ENCODE data around the gene RAI14.

DNA sequence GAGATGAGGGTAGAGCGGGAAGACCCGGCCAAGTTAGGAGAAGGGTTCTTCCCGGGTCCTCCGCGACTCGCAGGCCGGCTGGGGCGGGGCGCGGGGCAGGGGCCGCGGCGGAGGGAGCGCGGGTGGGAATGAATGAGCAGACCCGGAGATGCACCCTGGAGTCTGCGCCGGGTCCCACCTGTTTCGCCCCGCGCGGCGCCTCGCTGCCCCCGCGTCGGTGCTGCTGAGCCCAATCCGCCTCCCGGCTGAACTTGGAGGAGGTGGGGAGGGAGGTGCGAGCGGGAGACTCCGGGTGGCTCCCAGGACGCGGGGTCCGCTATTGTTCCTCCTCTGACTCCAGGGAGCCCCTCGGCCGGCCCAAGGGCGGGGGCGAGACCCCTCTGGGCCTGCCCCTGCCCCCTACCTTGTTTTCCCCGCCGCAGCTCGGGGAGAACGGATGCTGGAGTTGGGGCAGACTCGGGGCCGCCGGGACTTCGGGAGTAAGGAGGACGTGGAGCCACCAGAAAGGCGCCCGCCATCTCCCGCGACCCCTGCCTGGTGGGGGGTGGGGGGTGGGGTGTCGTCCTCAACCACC is 659 bp downstream of the RAI14 start:
- TF ChIP-seq, protein P1, sequence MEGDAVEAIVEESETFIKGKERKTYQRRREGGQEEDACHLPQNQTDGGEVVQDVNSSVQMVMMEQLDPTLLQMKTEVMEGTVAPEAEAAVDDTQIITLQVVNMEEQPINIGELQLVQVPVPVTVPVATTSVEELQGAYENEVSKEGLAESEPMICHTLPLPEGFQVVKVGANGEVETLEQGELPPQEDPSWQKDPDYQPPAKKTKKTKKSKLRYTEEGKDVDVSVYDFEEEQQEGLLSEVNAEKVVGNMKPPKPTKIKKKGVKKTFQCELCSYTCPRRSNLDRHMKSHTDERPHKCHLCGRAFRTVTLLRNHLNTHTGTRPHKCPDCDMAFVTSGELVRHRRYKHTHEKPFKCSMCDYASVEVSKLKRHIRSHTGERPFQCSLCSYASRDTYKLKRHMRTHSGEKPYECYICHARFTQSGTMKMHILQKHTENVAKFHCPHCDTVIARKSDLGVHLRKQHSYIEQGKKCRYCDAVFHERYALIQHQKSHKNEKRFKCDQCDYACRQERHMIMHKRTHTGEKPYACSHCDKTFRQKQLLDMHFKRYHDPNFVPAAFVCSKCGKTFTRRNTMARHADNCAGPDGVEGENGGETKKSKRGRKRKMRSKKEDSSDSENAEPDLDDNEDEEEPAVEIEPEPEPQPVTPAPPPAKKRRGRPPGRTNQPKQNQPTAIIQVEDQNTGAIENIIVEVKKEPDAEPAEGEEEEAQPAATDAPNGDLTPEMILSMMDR (conservative IDR thresholded peaks at IDR 0.05; ENCODE audit: low read length) = no peak
- no peak for TF ChIP-seq EZH2phosphoT487 (IDR thresholded peaks at IDR 0.05; ENCODE audit: borderline replicate concordance, low read depth, low read length)
